ENCODE data around the gene BNIP3. TPM values are rescaled to one million over a fixed set of nuclear protein-coding genes. Genes with fewer than 3 reads are reported as not detected.

Gene BNIP3
- total and polyA plus RNA-seq, 2 of the 13 experiments (the other 11 are each of a cell fraction or from before 2014, with no cell fraction given) = 73.7 to 223 TPM

DNA sequence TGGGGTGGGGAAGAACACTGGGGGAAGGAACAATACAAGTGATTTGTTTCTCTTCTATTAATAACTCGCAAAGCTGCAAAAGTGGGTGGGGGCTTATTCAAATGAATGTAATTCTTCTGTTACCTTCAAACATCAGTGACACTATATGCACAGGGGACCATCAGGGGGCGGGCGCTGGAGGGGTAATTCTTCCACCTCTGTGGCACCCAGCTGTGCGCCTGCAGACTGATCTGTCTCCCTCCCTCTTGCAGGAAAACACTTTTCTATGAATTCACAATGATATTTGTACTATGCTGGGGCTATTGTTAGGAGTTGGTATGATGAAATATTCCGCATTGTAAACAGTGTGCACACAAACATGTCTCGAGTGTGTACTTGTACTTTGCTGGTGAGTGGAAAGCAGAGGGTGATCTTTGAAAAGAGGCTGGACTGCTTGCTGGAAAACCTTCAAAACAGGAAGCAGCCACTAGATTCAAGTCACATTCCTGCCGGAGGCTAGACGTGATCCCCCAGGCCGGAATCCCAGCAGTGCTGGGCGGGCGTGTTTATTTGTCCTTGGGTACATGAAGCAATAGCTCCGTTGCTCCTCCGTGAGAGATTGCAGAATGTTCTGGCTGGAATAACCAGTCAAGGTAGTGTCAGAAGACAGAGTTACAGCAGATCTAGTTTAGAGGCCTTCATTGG, 15.8 kb upstream of the BNIP3 start (continued):
- TF ChIP-seq ZFP91 (CRISPR knock-in tag; IDR thresholded peaks at IDR 0.05; ENCODE audit: borderline replicate concordance) = peak; percentile 36; the same call in 1 of the 2 replicates
- no peak for TF ChIP-seq AGO2 (optimal IDR thresholded peaks at IDR 0.05; ENCODE audit: low read depth, low read length)
- TF ChIP-seq ELF3 (CRISPR knock-in tag; IDR thresholded peaks at IDR 0.05) = peak; percentile 95
- TF ChIP-seq FOXP1 (IDR thresholded peaks at IDR 0.05) = peak; percentile 63; the same call in 1 of the 2 replicates
- peak; percentile 100 for TF ChIP-seq FOXP1 (CRISPR knock-in tag; IDR thresholded peaks at IDR 0.05)
- TF ChIP-seq ZNF747 (CRISPR knock-in tag; IDR thresholded peaks at IDR 0.05; ENCODE audit: borderline replicate concordance) = no peak
- TF ChIP-seq ELF4 (CRISPR knock-in tag; IDR thresholded peaks at IDR 0.05; ENCODE audit: borderline replicate concordance) = peak; percentile 69; the same call in 1 of the 2 replicates
- TF ChIP-seq TBX3 (IDR thresholded peaks at IDR 0.05; ENCODE audit: borderline replicate concordance) = no peak
- no peak for TF ChIP-seq GABPA (IDR thresholded peaks at IDR 0.05; ENCODE audit: low read depth, low read length)
- TF ChIP-seq GABPA (CRISPR knock-in tag; IDR thresholded peaks at IDR 0.05; ENCODE audit: low read depth) = peak; percentile 72
- 0 out of 2 replicates have a peak, but pooled peaks have one; percentile 66 for TF ChIP-seq GATA4 (IDR thresholded peaks at IDR 0.05; ENCODE audit: borderline replicate concordance, low read depth)
- no peak for TF ChIP-seq CREB1 (IDR thresholded peaks at IDR 0.05)
- TF ChIP-seq CREB1 (CRISPR knock-in tag; IDR thresholded peaks at IDR 0.05) = no peak; the same call in 1 of the 2 replicates
- peak; percentile 81; the same call in 1 of the 2 replicates for TF ChIP-seq ZNF431 (CRISPR knock-in tag; IDR thresholded peaks at IDR 0.05; ENCODE audit: borderline replicate concordance, low read depth)
- TF ChIP-seq ZBTB38 (CRISPR knock-in tag; IDR thresholded peaks at IDR 0.05) = 0 out of 2 replicates have a peak, but pooled peaks have one; percentile 24
- no peak for TF ChIP-seq TOE1 (CRISPR knock-in tag; IDR thresholded peaks at IDR 0.05)
- peak; percentile 39; the same call in 1 of the 2 replicates for TF ChIP-seq TCF7 (IDR thresholded peaks at IDR 0.05; ENCODE audit: low read depth)
- peak; percentile 68; the same call in 1 of the 2 replicates for TF ChIP-seq ZSCAN25 (CRISPR knock-in tag; IDR thresholded peaks at IDR 0.05)
- TF ChIP-seq ZNF564 (CRISPR knock-in tag; IDR thresholded peaks at IDR 0.05) = peak; percentile 59; the same call in 1 of the 2 replicates
- TF ChIP-seq KDM2A (CRISPR knock-in tag; IDR thresholded peaks at IDR 0.05; ENCODE audit: borderline replicate concordance, low read depth) = peak; percentile 88
- peak; percentile 38; the same call in 1 of the 2 replicates for TF ChIP-seq KDM4B (CRISPR knock-in tag; IDR thresholded peaks at IDR 0.05)
- TF ChIP-seq, protein P1, sequence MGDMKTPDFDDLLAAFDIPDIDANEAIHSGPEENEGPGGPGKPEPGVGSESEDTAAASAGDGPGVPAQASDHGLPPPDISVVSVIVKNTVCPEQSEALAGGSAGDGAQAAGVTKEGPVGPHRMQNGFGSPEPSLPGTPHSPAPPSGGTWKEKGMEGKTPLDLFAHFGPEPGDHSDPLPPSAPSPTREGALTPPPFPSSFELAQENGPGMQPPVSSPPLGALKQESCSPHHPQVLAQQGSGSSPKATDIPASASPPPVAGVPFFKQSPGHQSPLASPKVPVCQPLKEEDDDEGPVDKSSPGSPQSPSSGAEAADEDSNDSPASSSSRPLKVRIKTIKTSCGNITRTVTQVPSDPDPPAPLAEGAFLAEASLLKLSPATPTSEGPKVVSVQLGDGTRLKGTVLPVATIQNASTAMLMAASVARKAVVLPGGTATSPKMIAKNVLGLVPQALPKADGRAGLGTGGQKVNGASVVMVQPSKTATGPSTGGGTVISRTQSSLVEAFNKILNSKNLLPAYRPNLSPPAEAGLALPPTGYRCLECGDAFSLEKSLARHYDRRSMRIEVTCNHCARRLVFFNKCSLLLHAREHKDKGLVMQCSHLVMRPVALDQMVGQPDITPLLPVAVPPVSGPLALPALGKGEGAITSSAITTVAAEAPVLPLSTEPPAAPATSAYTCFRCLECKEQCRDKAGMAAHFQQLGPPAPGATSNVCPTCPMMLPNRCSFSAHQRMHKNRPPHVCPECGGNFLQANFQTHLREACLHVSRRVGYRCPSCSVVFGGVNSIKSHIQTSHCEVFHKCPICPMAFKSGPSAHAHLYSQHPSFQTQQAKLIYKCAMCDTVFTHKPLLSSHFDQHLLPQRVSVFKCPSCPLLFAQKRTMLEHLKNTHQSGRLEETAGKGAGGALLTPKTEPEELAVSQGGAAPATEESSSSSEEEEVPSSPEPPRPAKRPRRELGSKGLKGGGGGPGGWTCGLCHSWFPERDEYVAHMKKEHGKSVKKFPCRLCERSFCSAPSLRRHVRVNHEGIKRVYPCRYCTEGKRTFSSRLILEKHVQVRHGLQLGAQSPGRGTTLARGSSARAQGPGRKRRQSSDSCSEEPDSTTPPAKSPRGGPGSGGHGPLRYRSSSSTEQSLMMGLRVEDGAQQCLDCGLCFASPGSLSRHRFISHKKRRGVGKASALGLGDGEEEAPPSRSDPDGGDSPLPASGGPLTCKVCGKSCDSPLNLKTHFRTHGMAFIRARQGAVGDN (CRISPR knock-in tag; IDR thresholded peaks at IDR 0.05) = no peak
- peak; percentile 47; the same call in 1 of the 2 replicates for TF ChIP-seq ARNT2 (CRISPR knock-in tag; IDR thresholded peaks at IDR 0.05; ENCODE audit: low read depth)
- TF ChIP-seq ZNF605 (CRISPR knock-in tag; IDR thresholded peaks at IDR 0.05) = peak; percentile 84
- TF ChIP-seq MXD1 (CRISPR knock-in tag; IDR thresholded peaks at IDR 0.05) = peak; percentile 49; the same call in 1 of the 2 replicates
- TF ChIP-seq MAFK (conservative IDR thresholded peaks at IDR 0.05 in 1 of 2, IDR thresholded peaks at IDR 0.05 in 1 of 2; ENCODE audit: low read length in 2 of 2) = no peak

Data from HepG2 (cell line).